Thoracic aorta (tissue), 2 donors: ENCODE measurements around the gene DDX1. TPM values are rescaled to one million over a fixed set of nuclear protein-coding genes. Genes with fewer than 3 reads are reported as not detected.

ENCODE experiments used
- ATAC-seq: fragments of 150-250 bp; one replicate; pipeline ENCODE4 v1.8.0; 2017; ENCODE audit warnings: low read depth; ENCODE audit not compliant: insufficient number of reproducible peaks, low FRiP score
- DNase-seq: peaks from one replicate; pipeline ENCODE4 v3.0.0-alpha.2; 2020; ENCODE audit warnings: low spot score
- H3K27ac ChIP-seq, 2 donors: fragments of 200-600 bp; sonication (generic); 1 replicate in 1 of 2; 2 replicates in 1 of 2; pipeline ENCODE4 v1.5.1; 2016; ENCODE audit warnings: mild to moderate bottlenecking in 2 of 2, moderate library complexity in 2 of 2
- H3K27me3 ChIP-seq: fragments of 200-600 bp; sonication (generic); replicated peaks from 2 replicates; pipeline ENCODE4 v1.6.0; 2016; ENCODE audit warnings: mild to moderate bottlenecking; ENCODE audit not compliant: insufficient read depth
- H3K36me3 ChIP-seq: fragments of 200-600 bp; sonication (generic); one replicate; pipeline ENCODE4 v1.5.1; 2016
- H3K4me1 ChIP-seq, 2 donors: fragments of 200-600 bp; sonication (generic); 1 replicate in 1 of 2; 2 replicates in 1 of 2; pipeline versions ENCODE4 v1.5.1 to v1.6.0; 2016; ENCODE audit warnings: low read depth in 2 of 2, mild to moderate bottlenecking in 1 of 2; ENCODE audit not compliant: control insufficient read depth in 1 of 2
- H3K4me3 ChIP-seq: fragments of 200-600 bp; sonication (generic); 2 replicates; pipeline ENCODE4 v1.5.1; 2016; ENCODE audit warnings: mild to moderate bottlenecking
- H3K9me3 ChIP-seq: fragments of 200-600 bp; sonication (generic); 2 replicates; pipeline ENCODE4 v1.5.1; 2016
- CTCF ChIP-seq: fragments of 200-600 bp; sonication (generic); IDR thresholded peaks from one replicate; pipeline ENCODE4 v1.5.1; 2019; ENCODE audit warnings: antibody characterized with exemption
- total RNA-seq, 2 donors: library from RNA; depleted of rRNA; stranded (reverse); fragments of >200 nt; gene quantifications; one replicate each; pipeline versions ENCODE4 v1.1.0 to v1.2.3, GENCODE V29; 2016

Gene DDX1
- total RNA-seq, 2 donors from 2014 or later: 58.3 to 61.3 TPM

- no peak for ATAC-seq
- TF ChIP-seq CTCF: no peak
Measured at GRCh38 chr2:15546297-15547098, 45.2 kb upstream of the DDX1 start.

GRCh38 chr2:15547115-15547876 is 44.4 kb upstream of the DDX1 start:
- peaks cover 8% of the 10 kb centered on the region for H3K36me3 ChIP-seq
- no peak overlapping the region for H3K4me3 ChIP-seq
- DNase-seq (no peak), ATAC-seq (no peak)
- H3K27me3 ChIP-seq: no peaks in the 10 kb centered on the region
- no peaks in the 10 kb centered on the region for H3K9me3 ChIP-seq
- no peak for TF ChIP-seq CTCF
- no peak overlapping the region for H3K27ac ChIP-seq
- H3K4me1 ChIP-seq: no peaks in the 10 kb centered on the region

More at GRCh38 chr2:15546297-15547098, 45.2 kb upstream of the DDX1 start:
- H3K36me3 ChIP-seq: peaks cover 6% of the 10 kb centered on the region
- no peak for DNase-seq
- H3K27me3 ChIP-seq: no peaks in the 10 kb centered on the region
- no peaks in the 10 kb centered on the region for H3K4me1 ChIP-seq
- H3K9me3 ChIP-seq: no peaks in the 10 kb centered on the region
- H3K27ac ChIP-seq: no peak overlapping the region
- no peak overlapping the region for H3K4me3 ChIP-seq

- H3K9me3 ChIP-seq: no peaks in the 10 kb centered on the region
- DNase-seq: no peak
- no peak for ATAC-seq
- H3K4me3 ChIP-seq: no peak overlapping the region
- peaks cover 8% of the 10 kb centered on the region for H3K36me3 ChIP-seq
- H3K27ac ChIP-seq: no peak overlapping the region
- TF ChIP-seq CTCF: no peak
- no peaks in the 10 kb centered on the region for H3K4me1 ChIP-seq
- H3K27me3 ChIP-seq: no peaks in the 10 kb centered on the region
Measured at GRCh38 chr2:15548974-15549373, 42.7 kb upstream of the DDX1 start.

GRCh38 chr2:15553519-15553918 is 38.1 kb upstream of the DDX1 start:
- Histone ChIP-seq H3K4me3 (no peak overlapping the region), H3K36me3 (peaks cover 8% of the 10 kb centered on the region)
- TF ChIP-seq CTCF: no peak

GRCh38 chr2:15553951-15554350 is 37.7 kb upstream of the DDX1 start:
- H3K36me3 ChIP-seq: peaks cover 8% of the 10 kb centered on the region
- no peak overlapping the region for H3K4me3 ChIP-seq
- no peaks in the 10 kb centered on the region for H3K4me1 ChIP-seq
- H3K27me3 ChIP-seq: no peaks in the 10 kb centered on the region
- DNase-seq (no peak), ATAC-seq (no peak)
- H3K27ac ChIP-seq: no peak overlapping the region
- H3K9me3 ChIP-seq: no peaks in the 10 kb centered on the region
- TF ChIP-seq CTCF: no peak

More at GRCh38 chr2:15553519-15553918, 38.1 kb upstream of the DDX1 start:
- no peaks in the 10 kb centered on the region for H3K4me1 ChIP-seq
- DNase-seq (no peak), ATAC-seq (no peak)
- no peak overlapping the region for H3K27ac ChIP-seq
- no peaks in the 10 kb centered on the region for H3K9me3 ChIP-seq
- H3K27me3 ChIP-seq: no peaks in the 10 kb centered on the region
